ENCODE data around the gene KLHL3. TPM values are rescaled to one million over a fixed set of nuclear protein-coding genes. Genes with fewer than 3 reads are reported as not detected.

The KLHL3 gene
- total and polyA plus RNA-seq, 9 of the 15 experiments (the other 6 are each of a cell fraction or from before 2014, with no cell fraction given) = under 0.01 to 1.5 (median 0.22) TPM

GRCh38 chr5:137754188-137754960 is 18.5 kb upstream of the KLHL3 start, which contains the start of gene HNRNPA0 (continued):
- TF ChIP-seq, protein P1, sequence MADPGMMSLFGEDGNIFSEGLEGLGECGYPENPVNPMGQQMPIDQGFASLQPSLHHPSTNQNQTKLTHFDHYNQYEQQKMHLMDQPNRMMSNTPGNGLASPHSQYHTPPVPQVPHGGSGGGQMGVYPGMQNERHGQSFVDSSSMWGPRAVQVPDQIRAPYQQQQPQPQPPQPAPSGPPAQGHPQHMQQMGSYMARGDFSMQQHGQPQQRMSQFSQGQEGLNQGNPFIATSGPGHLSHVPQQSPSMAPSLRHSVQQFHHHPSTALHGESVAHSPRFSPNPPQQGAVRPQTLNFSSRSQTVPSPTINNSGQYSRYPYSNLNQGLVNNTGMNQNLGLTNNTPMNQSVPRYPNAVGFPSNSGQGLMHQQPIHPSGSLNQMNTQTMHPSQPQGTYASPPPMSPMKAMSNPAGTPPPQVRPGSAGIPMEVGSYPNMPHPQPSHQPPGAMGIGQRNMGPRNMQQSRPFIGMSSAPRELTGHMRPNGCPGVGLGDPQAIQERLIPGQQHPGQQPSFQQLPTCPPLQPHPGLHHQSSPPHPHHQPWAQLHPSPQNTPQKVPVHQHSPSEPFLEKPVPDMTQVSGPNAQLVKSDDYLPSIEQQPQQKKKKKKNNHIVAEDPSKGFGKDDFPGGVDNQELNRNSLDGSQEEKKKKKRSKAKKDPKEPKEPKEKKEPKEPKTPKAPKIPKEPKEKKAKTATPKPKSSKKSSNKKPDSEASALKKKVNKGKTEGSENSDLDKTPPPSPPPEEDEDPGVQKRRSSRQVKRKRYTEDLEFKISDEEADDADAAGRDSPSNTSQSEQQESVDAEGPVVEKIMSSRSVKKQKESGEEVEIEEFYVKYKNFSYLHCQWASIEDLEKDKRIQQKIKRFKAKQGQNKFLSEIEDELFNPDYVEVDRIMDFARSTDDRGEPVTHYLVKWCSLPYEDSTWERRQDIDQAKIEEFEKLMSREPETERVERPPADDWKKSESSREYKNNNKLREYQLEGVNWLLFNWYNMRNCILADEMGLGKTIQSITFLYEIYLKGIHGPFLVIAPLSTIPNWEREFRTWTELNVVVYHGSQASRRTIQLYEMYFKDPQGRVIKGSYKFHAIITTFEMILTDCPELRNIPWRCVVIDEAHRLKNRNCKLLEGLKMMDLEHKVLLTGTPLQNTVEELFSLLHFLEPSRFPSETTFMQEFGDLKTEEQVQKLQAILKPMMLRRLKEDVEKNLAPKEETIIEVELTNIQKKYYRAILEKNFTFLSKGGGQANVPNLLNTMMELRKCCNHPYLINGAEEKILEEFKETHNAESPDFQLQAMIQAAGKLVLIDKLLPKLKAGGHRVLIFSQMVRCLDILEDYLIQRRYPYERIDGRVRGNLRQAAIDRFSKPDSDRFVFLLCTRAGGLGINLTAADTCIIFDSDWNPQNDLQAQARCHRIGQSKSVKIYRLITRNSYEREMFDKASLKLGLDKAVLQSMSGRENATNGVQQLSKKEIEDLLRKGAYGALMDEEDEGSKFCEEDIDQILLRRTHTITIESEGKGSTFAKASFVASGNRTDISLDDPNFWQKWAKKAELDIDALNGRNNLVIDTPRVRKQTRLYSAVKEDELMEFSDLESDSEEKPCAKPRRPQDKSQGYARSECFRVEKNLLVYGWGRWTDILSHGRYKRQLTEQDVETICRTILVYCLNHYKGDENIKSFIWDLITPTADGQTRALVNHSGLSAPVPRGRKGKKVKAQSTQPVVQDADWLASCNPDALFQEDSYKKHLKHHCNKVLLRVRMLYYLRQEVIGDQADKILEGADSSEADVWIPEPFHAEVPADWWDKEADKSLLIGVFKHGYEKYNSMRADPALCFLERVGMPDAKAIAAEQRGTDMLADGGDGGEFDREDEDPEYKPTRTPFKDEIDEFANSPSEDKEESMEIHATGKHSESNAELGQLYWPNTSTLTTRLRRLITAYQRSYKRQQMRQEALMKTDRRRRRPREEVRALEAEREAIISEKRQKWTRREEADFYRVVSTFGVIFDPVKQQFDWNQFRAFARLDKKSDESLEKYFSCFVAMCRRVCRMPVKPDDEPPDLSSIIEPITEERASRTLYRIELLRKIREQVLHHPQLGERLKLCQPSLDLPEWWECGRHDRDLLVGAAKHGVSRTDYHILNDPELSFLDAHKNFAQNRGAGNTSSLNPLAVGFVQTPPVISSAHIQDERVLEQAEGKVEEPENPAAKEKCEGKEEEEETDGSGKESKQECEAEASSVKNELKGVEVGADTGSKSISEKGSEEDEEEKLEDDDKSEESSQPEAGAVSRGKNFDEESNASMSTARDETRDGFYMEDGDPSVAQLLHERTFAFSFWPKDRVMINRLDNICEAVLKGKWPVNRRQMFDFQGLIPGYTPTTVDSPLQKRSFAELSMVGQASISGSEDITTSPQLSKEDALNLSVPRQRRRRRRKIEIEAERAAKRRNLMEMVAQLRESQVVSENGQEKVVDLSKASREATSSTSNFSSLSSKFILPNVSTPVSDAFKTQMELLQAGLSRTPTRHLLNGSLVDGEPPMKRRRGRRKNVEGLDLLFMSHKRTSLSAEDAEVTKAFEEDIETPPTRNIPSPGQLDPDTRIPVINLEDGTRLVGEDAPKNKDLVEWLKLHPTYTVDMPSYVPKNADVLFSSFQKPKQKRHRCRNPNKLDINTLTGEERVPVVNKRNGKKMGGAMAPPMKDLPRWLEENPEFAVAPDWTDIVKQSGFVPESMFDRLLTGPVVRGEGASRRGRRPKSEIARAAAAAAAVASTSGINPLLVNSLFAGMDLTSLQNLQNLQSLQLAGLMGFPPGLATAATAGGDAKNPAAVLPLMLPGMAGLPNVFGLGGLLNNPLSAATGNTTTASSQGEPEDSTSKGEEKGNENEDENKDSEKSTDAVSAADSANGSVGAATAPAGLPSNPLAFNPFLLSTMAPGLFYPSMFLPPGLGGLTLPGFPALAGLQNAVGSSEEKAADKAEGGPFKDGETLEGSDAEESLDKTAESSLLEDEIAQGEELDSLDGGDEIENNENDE (IDR thresholded peaks at IDR 0.05; ENCODE audit: low read depth, low read length) = no peak
- no peak for TF ChIP-seq ZNF282 (CRISPR knock-in tag; IDR thresholded peaks at IDR 0.05)
- no peak for TF ChIP-seq ZNF717 (CRISPR knock-in tag; IDR thresholded peaks at IDR 0.05)
- TF ChIP-seq TAF15 (IDR thresholded peaks at IDR 0.05; ENCODE audit: low read depth, low read length) = no peak
- TF ChIP-seq SMAD2 (IDR thresholded peaks at IDR 0.05; ENCODE audit: low read depth, low read length) = no peak
- peak; percentile 72 for TF ChIP-seq MAX (CRISPR knock-in tag; IDR thresholded peaks at IDR 0.05)
- no peak; the same call in 1 of the 2 replicates for TF ChIP-seq ZNF589 (CRISPR knock-in tag; IDR thresholded peaks at IDR 0.05; ENCODE audit: low read depth)
- 0 out of 2 replicates have a peak, but pooled peaks have one; percentile 12 for TF ChIP-seq ZBTB33 (CRISPR knock-in tag; IDR thresholded peaks at IDR 0.05)
- peak; percentile 99 for TF ChIP-seq CXXC5 (CRISPR knock-in tag; IDR thresholded peaks at IDR 0.05)
- TF ChIP-seq ZNF24 (IDR thresholded peaks at IDR 0.05) = no peak
- no peak for TF ChIP-seq PHB (CRISPR knock-in tag; IDR thresholded peaks at IDR 0.05)
- no peak; the same call in 1 of the 2 replicates for TF ChIP-seq ZNF12 (CRISPR knock-in tag; IDR thresholded peaks at IDR 0.05)
- TF ChIP-seq TCF3 (CRISPR knock-in tag; IDR thresholded peaks at IDR 0.05) = peak; percentile 28
- TF ChIP-seq ZNF785 (CRISPR knock-in tag; IDR thresholded peaks at IDR 0.05) = no peak
- TF ChIP-seq RHOXF2B (CRISPR knock-in tag; conservative IDR thresholded peaks at IDR 0.05) = no peak
- TF ChIP-seq KLF10 (CRISPR knock-in tag; IDR thresholded peaks at IDR 0.05) = no peak
